ENCODE data around the gene RBBP4. TPM values are rescaled to one million over a fixed set of nuclear protein-coding genes. Genes with fewer than 3 reads are reported as not detected.
A peak's percentile ranks its signal among the peaks of the same experiment; 100 is the strongest.

Gene RBBP4
- total and polyA plus RNA-seq, 2 of the 13 experiments (the other 11 are each of a cell fraction or from before 2014, with no cell fraction given): 64.4 to 166 TPM

DNA sequence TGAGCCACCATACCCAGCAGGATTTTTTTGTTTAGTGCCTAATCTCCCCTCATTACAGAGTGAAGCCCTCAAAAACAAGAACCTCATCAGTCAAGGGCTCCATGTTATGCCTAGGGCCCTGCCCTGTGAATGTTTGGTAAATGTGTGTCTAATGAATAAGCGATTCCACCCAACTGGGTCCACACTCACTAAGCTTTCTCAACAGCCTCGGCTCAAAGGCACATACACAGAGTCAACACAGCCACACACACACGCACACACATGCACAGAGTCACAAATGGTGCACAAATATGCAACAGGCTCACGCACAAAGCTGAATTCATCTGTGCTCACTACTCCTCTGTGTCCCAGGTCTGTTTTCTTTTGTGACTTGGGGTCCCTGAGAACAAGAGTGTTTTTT lies 63.3 kb downstream of the RBBP4 start (continued):
- 0 out of 2 replicates have a peak, but pooled peaks have one; percentile 38 for TF ChIP-seq ZMAT3 (CRISPR knock-in tag; conservative IDR thresholded peaks at IDR 0.05)
- peak; percentile 99 for TF ChIP-seq ZBTB43 (CRISPR knock-in tag; conservative IDR thresholded peaks at IDR 0.05)
- TF ChIP-seq, protein P1, sequence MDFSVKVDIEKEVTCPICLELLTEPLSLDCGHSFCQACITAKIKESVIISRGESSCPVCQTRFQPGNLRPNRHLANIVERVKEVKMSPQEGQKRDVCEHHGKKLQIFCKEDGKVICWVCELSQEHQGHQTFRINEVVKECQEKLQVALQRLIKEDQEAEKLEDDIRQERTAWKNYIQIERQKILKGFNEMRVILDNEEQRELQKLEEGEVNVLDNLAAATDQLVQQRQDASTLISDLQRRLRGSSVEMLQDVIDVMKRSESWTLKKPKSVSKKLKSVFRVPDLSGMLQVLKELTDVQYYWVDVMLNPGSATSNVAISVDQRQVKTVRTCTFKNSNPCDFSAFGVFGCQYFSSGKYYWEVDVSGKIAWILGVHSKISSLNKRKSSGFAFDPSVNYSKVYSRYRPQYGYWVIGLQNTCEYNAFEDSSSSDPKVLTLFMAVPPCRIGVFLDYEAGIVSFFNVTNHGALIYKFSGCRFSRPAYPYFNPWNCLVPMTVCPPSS (IDR thresholded peaks at IDR 0.05): no peak
- TF ChIP-seq PAXIP1 (CRISPR knock-in tag; conservative IDR thresholded peaks at IDR 0.05): peak; percentile 76
- TF ChIP-seq GATAD1 (CRISPR knock-in tag; IDR thresholded peaks at IDR 0.05): 0 out of 2 replicates have a peak, but pooled peaks have one; percentile 46
- no peak for TF ChIP-seq ZNF207 (IDR thresholded peaks at IDR 0.05; ENCODE audit: borderline replicate concordance)
- peak; percentile 91 for TF ChIP-seq TEAD3 (CRISPR knock-in tag; optimal IDR thresholded peaks at IDR 0.05; ENCODE audit: borderline replicate concordance)
- no peak for TF ChIP-seq SOX6 (IDR thresholded peaks at IDR 0.05)
- peak; percentile 52 for TF ChIP-seq SOX6 (CRISPR knock-in tag; IDR thresholded peaks at IDR 0.05)
- peak; percentile 81 for TF ChIP-seq FOXO1 (CRISPR knock-in tag; IDR thresholded peaks at IDR 0.05)
- peak; percentile 78; the same call in 1 of the 2 replicates for TF ChIP-seq ZNF292 (CRISPR knock-in tag; IDR thresholded peaks at IDR 0.05; ENCODE audit: borderline replicate concordance, low read depth)
- 0 out of 2 replicates have a peak, but pooled peaks have one; percentile 41 for TF ChIP-seq ERF (CRISPR knock-in tag; IDR thresholded peaks at IDR 0.05)
- no peak for TF ChIP-seq CAMTA2 (CRISPR knock-in tag; IDR thresholded peaks at IDR 0.05; ENCODE audit: borderline replicate concordance)
- 0 out of 2 replicates have a peak, but pooled peaks have one; percentile 55 for TF ChIP-seq HMG20B (CRISPR knock-in tag; conservative IDR thresholded peaks at IDR 0.05)
- TF ChIP-seq ZNF792 (CRISPR knock-in tag; IDR thresholded peaks at IDR 0.05): 0 out of 2 replicates have a peak, but pooled peaks have one; percentile 52
- TF ChIP-seq, protein P2, sequence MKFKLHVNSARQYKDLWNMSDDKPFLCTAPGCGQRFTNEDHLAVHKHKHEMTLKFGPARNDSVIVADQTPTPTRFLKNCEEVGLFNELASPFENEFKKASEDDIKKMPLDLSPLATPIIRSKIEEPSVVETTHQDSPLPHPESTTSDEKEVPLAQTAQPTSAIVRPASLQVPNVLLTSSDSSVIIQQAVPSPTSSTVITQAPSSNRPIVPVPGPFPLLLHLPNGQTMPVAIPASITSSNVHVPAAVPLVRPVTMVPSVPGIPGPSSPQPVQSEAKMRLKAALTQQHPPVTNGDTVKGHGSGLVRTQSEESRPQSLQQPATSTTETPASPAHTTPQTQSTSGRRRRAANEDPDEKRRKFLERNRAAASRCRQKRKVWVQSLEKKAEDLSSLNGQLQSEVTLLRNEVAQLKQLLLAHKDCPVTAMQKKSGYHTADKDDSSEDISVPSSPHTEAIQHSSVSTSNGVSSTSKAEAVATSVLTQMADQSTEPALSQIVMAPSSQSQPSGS (CRISPR knock-in tag; IDR thresholded peaks at IDR 0.05): peak; percentile 38; the same call in 1 of the 2 replicates
- TF ChIP-seq, protein P3, sequence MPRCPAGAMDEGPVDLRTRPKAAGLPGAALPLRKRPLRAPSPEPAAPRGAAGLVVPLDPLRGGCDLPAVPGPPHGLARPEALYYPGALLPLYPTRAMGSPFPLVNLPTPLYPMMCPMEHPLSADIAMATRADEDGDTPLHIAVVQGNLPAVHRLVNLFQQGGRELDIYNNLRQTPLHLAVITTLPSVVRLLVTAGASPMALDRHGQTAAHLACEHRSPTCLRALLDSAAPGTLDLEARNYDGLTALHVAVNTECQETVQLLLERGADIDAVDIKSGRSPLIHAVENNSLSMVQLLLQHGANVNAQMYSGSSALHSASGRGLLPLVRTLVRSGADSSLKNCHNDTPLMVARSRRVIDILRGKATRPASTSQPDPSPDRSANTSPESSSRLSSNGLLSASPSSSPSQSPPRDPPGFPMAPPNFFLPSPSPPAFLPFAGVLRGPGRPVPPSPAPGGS (CRISPR knock-in tag; IDR thresholded peaks at IDR 0.05): no peak
- TF ChIP-seq ZNF75D (CRISPR knock-in tag; IDR thresholded peaks at IDR 0.05; ENCODE audit: borderline replicate concordance): no peak
- no peak for TF ChIP-seq TBP (CRISPR knock-in tag; IDR thresholded peaks at IDR 0.05)
- TF ChIP-seq ZNF12 (CRISPR knock-in tag; IDR thresholded peaks at IDR 0.05): peak; percentile 52; the same call in 1 of the 2 replicates
- TF ChIP-seq SALL1 (CRISPR knock-in tag; IDR thresholded peaks at IDR 0.05): peak; percentile 82
- peak; percentile 33 to 54; a peak in 1 of 4 replicates for TF ChIP-seq EP300 (IDR thresholded peaks at IDR 0.05; ENCODE audit: low read depth in 2 of 2, low read length in 2 of 2)
- TF ChIP-seq EP300 (CRISPR knock-in tag; IDR thresholded peaks at IDR 0.05; ENCODE audit: borderline replicate concordance): peak; percentile 59
- TF ChIP-seq ZNF3 (CRISPR knock-in tag; IDR thresholded peaks at IDR 0.05): peak; percentile 63; the same call in 1 of the 2 replicates
